CD4-positive, alpha-beta T cell treated with Interleukin-6 for 4 hours (primary cell): Measurements from ENCODE around the gene CC2D2B.
A peak's percentile ranks its signal among the peaks of the same experiment; 100 is the strongest.
"Not testable (repeated sequence)": the region's sequence is repeated elsewhere in the genome, so short reads cannot be mapped to it uniquely, and the experiment has no call there.

Experiments used
- DNase-seq: peaks from one replicate; pipeline ENCODE4 v3.0.0-alpha.2; 2020; ENCODE audit warnings: mixed read lengths

CC2D2B gene

DNA sequence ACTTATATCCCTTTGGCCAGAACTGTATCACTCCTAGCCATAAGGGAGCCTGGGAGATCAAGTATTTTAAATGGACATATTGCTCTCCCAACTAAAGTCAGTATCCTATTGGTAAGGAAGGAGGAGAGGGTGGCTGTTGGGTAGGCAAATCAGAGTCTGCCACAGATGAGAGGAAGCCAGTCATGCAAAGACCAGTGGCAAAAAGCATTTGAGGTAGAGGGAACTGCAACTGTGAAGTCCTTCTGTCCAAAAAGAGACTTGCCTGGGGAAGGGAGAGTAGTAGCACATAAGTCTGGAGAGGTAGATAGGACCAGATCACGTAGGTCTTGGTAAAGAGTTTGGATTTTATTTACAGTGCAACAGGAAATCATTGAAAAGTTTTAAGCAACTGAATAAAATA lies 126.8 kb downstream of the CC2D2B start:
- no peak for DNase-seq

- no peak for DNase-seq
Measured at GRCh38 chr10:96038476-96039387, 131.0 kb downstream of the CC2D2B start.

GRCh38 chr10:96041146-96041545 lies 133.4 kb downstream of the CC2D2B start:
- DNase-seq = no peak

- peak; percentile 82 for DNase-seq
Measured at GRCh38 chr10:96043033-96043892, 135.5 kb downstream of the CC2D2B start, which contains the start of gene CCNJ. TSS of gene CCNJ (plus strand) at chr10:96043583. CDS start at chr10:96044394, 811 bp downstream.

GRCh38 chr10:96043893-96044715 lies 136.3 kb downstream of the CC2D2B start:
- peak; percentile 49 for DNase-seq

DNA sequence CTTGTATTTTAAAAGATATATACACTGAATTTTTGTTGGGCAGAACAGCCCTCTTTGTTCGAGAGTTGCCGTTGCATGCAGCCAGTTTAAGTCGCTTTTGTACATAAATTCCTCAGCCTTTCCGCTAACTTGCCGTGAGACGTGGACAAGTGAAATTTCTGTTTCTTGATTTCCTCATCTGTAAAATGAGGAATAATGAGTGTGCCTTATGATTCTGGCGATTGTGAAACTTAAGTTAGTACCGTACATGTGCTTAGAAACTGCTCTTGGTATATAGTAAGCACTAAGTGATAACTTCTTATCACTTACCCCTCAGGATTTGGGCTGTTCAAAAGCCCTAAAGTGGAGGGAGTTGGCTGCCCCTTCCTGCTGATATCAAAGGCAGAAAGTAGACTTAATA lies 137.0 kb downstream of the CC2D2B start:
- no peak for DNase-seq

- no peak for DNase-seq
Measured at GRCh38 chr10:96046546-96046945, 138.8 kb downstream of the CC2D2B start.

GRCh38 chr10:96047004-96047649 lies 139.4 kb downstream of the CC2D2B start:
- DNase-seq = no peak

DNA sequence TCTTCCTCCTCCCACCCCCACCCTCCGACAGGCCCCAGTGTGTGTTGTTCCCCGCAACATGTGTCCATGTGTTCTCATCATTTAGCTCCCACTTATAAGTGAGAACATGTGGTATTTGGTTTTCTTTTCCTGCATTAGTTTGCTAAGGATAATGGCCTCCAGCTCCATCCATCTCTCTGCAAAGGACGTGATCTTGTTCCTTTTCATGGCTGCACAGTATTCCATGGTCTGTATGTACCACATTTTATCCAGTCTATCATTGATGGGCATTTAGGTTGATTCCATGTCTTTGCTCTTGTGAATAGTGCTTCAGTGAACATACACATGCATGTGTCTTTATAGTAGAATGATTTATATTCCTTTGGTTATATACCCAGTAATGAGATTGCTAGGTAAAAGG lies 140.2 kb downstream of the CC2D2B start:
- DNase-seq = not testable (repeated sequence)

GRCh38 chr10:96049340-96049739 lies 141.6 kb downstream of the CC2D2B start:
- no peak for DNase-seq

GRCh38 chr10:96053985-96054384 lies 146.2 kb downstream of the CC2D2B start:
- no peak for DNase-seq

DNA sequence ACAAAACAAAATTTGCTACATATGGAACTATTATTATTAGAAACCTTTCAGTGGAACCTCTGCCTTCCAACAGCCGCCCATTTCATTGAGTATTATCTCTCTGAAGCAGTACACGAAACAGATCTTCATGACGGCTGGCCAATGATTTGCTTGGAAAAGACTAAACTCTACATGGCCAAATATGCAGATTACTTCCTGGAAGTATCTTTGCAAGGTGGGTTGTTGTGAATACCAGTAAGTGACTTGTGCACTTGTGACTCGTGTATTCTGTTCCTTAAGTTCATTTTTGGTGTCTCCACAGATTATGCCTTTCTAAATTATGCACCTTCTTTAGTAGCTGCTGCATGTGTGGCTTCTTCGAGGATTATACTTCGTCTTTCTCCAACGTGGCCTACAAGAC lies 149.0 kb downstream of the CC2D2B start:
- DNase-seq = no peak

DNA sequence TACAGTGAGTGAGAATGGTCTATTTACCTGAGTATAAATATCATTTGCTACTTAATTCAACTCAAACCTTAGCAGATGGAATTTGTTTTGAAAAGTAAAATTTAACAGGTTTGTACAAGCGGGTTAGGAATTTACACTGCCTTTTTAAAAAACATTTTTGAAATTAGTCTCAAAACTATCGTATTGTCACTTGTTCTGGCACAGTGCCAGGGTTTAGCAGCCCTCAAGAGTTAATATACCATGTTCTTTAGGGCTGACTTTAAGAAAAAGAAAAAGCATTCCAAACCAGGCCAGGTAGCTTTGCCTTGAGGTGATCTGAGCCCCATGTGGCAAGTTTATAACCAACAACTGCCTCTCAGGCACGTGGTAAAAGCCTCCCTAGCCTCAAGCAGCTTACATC lies 153.5 kb downstream of the CC2D2B start:
- DNase-seq = no peak

DNA sequence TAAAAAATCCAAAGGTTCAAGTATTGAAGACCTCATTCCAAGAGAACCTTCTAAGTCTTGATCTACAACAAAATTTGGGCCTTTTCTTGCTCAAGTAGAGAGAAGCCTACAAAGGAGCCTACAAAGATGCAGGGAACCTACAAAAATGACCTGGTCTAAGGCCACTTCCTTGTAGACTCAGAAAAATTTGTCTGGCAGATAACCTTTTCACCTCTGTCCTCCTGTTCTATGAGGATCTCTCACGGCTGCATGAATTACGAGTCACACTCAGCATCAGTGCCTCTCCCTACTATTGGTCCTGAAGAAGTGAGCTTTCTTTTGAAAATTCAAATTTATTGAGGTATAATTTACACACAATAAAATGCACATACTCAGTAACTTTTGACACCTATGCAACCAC lies 164.9 kb downstream of the CC2D2B start:
- no peak for DNase-seq

DNA sequence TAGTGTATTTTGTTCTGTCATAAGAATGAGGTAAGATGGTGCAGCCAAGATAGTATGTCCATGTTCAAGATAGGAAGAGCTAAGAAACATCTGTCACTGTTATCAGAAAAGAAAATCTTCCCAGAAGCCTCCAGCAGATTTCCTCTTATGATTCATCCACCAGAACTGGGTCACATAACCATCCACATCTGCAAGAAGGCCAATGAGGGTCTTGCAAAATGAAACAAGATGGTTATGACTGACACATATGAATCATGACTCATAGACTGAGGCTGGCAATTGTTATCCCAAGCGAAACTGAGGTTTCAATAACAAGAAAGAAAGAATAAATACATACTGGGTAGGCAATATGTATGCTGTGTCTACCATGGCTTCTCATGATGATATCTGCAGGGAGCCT lies 165.9 kb downstream of the CC2D2B start:
- no peak for DNase-seq

DNA sequence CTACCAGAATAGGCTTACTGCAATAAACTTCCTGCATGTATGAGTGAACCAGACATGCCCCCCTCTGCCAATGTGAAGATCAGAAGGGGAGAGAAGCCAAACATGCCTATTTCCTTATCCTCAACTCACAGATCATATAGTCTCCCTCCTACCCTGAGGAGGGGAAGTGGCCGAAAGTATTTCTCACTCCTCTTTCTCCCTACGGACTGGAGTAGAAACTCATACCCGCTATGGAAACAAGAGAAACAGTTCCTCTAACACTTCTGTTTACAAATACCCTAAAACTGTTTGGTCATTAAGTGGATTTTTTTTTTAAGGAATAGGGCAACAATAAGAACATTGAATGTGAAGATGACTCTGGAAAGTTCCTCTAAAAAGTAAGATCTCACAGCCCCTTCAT lies 167.0 kb downstream of the CC2D2B start:
- DNase-seq = no peak

DNA sequence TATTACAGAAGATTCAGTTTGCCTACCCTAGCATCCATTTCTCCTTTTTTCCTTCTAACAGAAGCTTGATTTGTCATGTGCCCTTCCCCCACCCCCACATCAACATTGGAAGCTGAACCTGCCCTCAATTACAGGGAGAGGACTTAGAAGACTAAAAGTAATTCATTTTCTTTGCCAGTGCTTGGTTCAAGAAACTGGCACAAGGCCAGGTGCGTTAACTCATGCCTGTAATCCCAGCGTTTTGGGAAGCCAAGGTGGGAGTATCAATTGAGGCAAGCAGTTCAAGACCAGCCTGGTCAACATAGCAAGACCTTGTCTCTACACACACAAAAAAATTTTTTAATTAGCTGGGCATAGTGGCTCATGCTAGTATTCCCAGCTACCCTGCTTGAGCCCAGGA lies 168.2 kb downstream of the CC2D2B start:
- DNase-seq = no peak

DNA sequence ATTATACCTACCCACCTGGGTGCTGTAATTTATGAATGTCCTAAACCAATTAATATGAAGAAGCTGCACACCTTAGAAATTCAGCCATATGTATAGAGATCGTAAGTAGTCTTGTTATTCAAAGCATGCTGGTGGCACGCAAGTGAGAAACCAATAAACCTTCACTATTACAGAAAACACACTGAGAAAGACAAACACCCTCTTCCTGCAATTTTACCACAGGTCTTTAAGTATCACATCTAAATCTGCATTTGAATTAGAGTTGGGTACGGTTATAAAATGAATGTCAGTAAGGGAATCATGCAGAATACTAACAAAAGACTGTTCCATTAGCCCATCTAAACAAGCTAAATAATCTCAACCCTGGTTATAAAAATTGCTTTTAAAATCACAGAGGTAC lies 169.4 kb downstream of the CC2D2B start:
- no peak for DNase-seq

DNA sequence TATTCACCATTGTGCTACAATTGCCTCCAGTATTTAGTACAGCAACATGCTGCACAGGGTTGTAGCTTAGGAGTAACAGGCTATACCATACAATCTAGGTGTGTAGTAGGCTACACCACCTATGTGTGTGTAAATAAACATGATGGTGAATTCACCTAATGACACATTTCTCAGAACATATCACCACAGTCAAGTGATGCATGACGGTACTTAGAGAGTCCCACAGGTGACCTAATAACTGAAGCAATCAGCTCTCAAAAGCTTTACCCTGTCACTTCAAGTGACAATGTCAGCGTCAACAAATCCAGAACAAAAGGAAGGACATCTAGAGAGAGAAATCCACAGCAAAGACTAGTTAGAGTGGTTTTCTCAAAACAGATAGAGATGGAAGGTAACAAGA lies 174.4 kb downstream of the CC2D2B start:
- no peak for DNase-seq
